ENCODE results near the gene TP63. TPM values are rescaled to one million over a fixed set of nuclear protein-coding genes. Genes with fewer than 3 reads are reported as not detected.
"Not testable (repeated sequence)": the region's sequence is repeated elsewhere in the genome, so short reads cannot be mapped to it uniquely, and the experiment has no call there.

The TP63 gene
- total and polyA plus RNA-seq, 2 donors (not counting 3 experiments of a cell fraction or from before 2014, with no cell fraction given) = not detected

GRCh38 chr3:189664311-189664710 is 33.1 kb downstream of the TP63 start:
- no peak overlapping the region for H2AFZ ChIP-seq (ENCODE audit: low read depth, low read length)
- no peaks in the 10 kb centered on the region for H4K20me1 ChIP-seq (replicated peaks; ENCODE audit: control insufficient read depth, extremely low read depth, insufficient read depth, low read length)
- DNase-seq (ENCODE audit: low read depth, low spot score) (peak; percentile 26), FAIRE-seq (no peak)
- BruUV-seq (replicated peaks) = no TSS peak
- H3K79me2 ChIP-seq (ENCODE audit: control insufficient read depth, insufficient read depth, low read length) = no peaks in the 10 kb centered on the region
- intact Hi-C loops (cut with micrococcal nuclease) (no loop called here), dilution Hi-C loops (cut with MboI; ENCODE audit: extremely low pct_ligation_motif_present, low sequenced_read_pairs) (no loop called here)
- CTCF ChIA-PET = interaction anchor here (1.0 to 1.4 kb wide), 6 partner anchors 12 to 297 kb away, joined by 3 to 7 read pairs (median 4); no protein-coding TSS in a partner anchor
- no peaks in the 10 kb centered on the region for H3K27me3 ChIP-seq (ENCODE audit: control insufficient read depth in 2 of 2, insufficient read depth in 2 of 2, low read length in 2 of 2)
- no peak for TF ChIP-seq POLR2A (IDR thresholded peaks at IDR 0.05; ENCODE audit: low read depth, low read length)
- peak; percentile 40 for TF ChIP-seq FOS (IDR thresholded peaks at IDR 0.05; ENCODE audit: borderline replicate concordance, insufficient read depth, low read length)
- H3K9ac ChIP-seq (replicated peaks; ENCODE audit: extremely low read depth, insufficient read depth, low read length) = no peak overlapping the region
- H3K9me1 ChIP-seq (replicated peaks; ENCODE audit: control insufficient read depth, extremely low read depth, insufficient read depth, low read length) = no peaks in the 10 kb centered on the region
- H3K4me1 ChIP-seq (ENCODE audit: control insufficient read depth, extremely low read depth, insufficient read depth, low read length) = no peaks in the 10 kb centered on the region
- H3K4me2 ChIP-seq (ENCODE audit: insufficient read depth, low read length) = no peak overlapping the region
- POLR2A ChIA-PET = no interaction called here
- H3K4me3 ChIP-seq (replicated peaks in 1 of 3; ENCODE audit: insufficient read depth in 1 of 3, low read depth in 1 of 3, low read length in 3 of 3) = no peak overlapping the region
- H3K27ac ChIP-seq (ENCODE audit: insufficient read depth, low read depth, low read length) = no peak overlapping the region
- no peaks in the 10 kb centered on the region for H3K9me3 ChIP-seq (replicated peaks; ENCODE audit: control insufficient read depth, insufficient read depth, low read length)
- no peaks in the 10 kb centered on the region for H3K36me3 ChIP-seq (ENCODE audit: control insufficient read depth in 2 of 2, extremely low read depth in 1 of 2, insufficient read depth in 2 of 2, low read length in 2 of 2)

- CTCF ChIA-PET; DNase-seq (ENCODE audit: low read depth, low spot score); POLR2A ChIA-PET; H2AFZ ChIP-seq (ENCODE audit: low read depth, low read length); H3K27me3 ChIP-seq (ENCODE audit: control insufficient read depth in 2 of 2, insufficient read depth in 2 of 2, low read length in 2 of 2); BruUV-seq (replicated peaks); H3K4me3 ChIP-seq (replicated peaks in 1 of 3; ENCODE audit: insufficient read depth in 1 of 3, low read depth in 1 of 3, low read length in 3 of 3); H3K9me3 ChIP-seq (replicated peaks; ENCODE audit: control insufficient read depth, insufficient read depth, low read length); H3K27ac ChIP-seq (ENCODE audit: insufficient read depth, low read depth, low read length); H4K20me1 ChIP-seq (replicated peaks; ENCODE audit: control insufficient read depth, extremely low read depth, insufficient read depth, low read length); FAIRE-seq; dilution Hi-C loops (cut with MboI; ENCODE audit: extremely low pct_ligation_motif_present, low sequenced_read_pairs); H3K36me3 ChIP-seq (ENCODE audit: control insufficient read depth in 2 of 2, extremely low read depth in 1 of 2, insufficient read depth in 2 of 2, low read length in 2 of 2); intact Hi-C loops (cut with micrococcal nuclease); H3K9ac ChIP-seq (replicated peaks; ENCODE audit: extremely low read depth, insufficient read depth, low read length); H3K79me2 ChIP-seq (ENCODE audit: control insufficient read depth, insufficient read depth, low read length); H3K9me1 ChIP-seq (replicated peaks; ENCODE audit: control insufficient read depth, extremely low read depth, insufficient read depth, low read length); H3K4me1 ChIP-seq (ENCODE audit: control insufficient read depth, extremely low read depth, insufficient read depth, low read length); H3K4me2 ChIP-seq (ENCODE audit: insufficient read depth, low read length): not testable (repeated sequence)
These were observed 41.2 kb downstream of the TP63 start for GRCh38 chr3:189672346-189672745.

Data from endothelial cell of umbilical vein (primary cell).